Adrenal gland (tissue), 5 donors: ENCODE results near the gene CIC.

Source experiments
- CTCF ChIP-seq, 6 experiments: fragments of 450-650 bp in 4 of 6; fragments of 200-600 bp in 2 of 6; sonication (generic) in 1 of 6; IDR thresholded peaks; 1 replicate in 5 of 6; 2 replicates in 1 of 6; pipeline versions ENCODE4 v1.5.1 to v1.8.0; 2016 to 2021; ENCODE audit warnings: antibody characterized with exemption in 6 of 6, mild to moderate bottlenecking in 2 of 6, moderate library complexity in 1 of 6
- POLR2A ChIP-seq, 2 donors: fragments of 450-650 bp; IDR thresholded peaks; one replicate each; pipeline ENCODE4 v1.6.1; 2017; ENCODE audit warnings: antibody characterized with exemption in 2 of 2, mild to moderate bottlenecking in 2 of 2, moderate library complexity in 1 of 2
- donor health status: DM: no; HTN: no; CAD: no.

GRCh38 chr19:42301646-42302203, 32.7 kb downstream of the CIC start, which contains the start of gene PRR19:
- no peak for TF ChIP-seq CTCF (IDR thresholded peaks at IDR 0.05)
- no peak for TF ChIP-seq POLR2A (IDR thresholded peaks at IDR 0.05)
